Measurements from ENCODE around the gene LCE2C.
"Not testable (repeated sequence)": the region's sequence is repeated elsewhere in the genome, so short reads cannot be mapped to it uniquely, and the experiment has no call there.

The LCE2C gene

DNA sequence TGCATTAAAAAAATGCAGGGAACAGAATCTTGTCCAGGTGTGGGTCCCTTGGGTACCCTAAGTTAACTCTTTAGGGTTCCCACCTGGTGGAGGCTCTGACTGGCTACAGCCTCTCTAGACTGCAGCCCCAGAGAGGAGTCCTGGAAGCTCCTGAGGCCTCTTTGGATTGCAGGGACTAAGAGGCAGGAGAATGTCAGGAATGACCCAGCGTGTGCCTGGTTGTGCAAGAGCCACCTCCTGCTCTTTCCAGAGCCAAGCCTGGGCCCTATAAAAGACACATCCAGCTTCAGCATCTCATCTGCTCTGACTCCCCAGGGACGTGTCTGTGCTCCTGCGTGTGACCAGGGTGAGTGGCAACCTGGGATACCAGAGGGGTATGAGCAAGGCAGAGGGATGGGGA lies at the start of gene LCE2C:
LCE2C (plus strand) TSS at position 297 of the 400 bp plus-strand sequence. CDS start 737 bp downstream, outside the sequence.
- not testable (repeated sequence) for H3K27ac Mint-ChIP-seq; ATAC-seq; H3K4me3 Mint-ChIP-seq; H3K36me3 Mint-ChIP-seq; H3K4me1 Mint-ChIP-seq; DNase-seq (ENCODE audit: low spot score in 2 of 2); H3K9me3 Mint-ChIP-seq

DNA sequence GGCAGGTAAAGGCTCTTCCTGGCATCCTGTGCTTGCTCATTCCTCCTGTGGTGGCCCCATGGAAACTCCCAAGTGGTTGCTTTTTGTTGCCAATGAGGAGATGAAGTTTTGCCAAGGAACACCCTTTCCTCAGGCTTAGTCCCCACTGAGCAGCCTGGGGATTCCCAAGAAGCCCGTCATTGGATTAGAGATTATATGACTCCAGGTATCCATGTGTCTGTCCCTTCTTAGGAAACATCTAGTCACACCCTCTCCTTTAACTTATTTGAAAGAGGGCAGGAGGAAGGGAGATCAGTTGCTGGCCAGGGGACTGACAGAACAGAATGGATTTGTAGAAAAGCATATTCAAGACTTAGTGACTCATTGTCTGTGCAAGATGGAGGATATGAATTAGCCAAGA lies 48.3 kb upstream of the LCE2C start:
- H3K4me3 Mint-ChIP-seq, result no peak overlapping the region

DNA sequence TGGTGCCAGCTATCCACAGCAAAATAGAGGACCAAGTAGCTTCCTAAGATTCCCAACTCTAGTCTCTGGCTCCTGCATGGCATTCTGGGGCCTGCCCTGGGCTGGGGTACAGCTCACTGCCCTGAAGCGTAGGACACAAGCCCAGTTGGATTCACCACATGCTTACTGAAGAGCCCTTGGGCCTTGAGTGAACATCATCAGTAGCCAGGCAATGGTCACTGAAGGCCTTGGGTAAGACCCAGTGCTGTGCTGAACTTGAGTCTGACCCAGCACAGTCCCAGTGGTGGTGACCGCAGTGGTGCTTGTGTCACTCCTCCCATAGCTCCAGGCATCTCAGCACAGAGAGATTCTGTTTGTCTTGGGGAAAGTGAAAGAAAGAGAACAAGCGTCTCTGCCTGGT lies 44.5 kb upstream of the LCE2C start:
- H3K27ac Mint-ChIP-seq, result no peak overlapping the region
- no peak overlapping the region for H3K4me3 Mint-ChIP-seq
- no peak for ATAC-seq
- no peak for DNase-seq (ENCODE audit: low spot score in 2 of 2)
- no peaks in the 10 kb centered on the region for H3K36me3 Mint-ChIP-seq
- peaks cover 4% of the 10 kb centered on the region for H3K9me3 Mint-ChIP-seq
- no peaks in the 10 kb centered on the region for H3K4me1 Mint-ChIP-seq

More for the DNA sequence above, 48.3 kb upstream of the LCE2C start:
- H3K36me3 Mint-ChIP-seq, result no peaks in the 10 kb centered on the region
- H3K4me1 Mint-ChIP-seq, result peaks cover 13% of the 10 kb centered on the region
- no peak overlapping the region for H3K27ac Mint-ChIP-seq
- DNase-seq (ENCODE audit: low spot score in 2 of 2) (no peak), ATAC-seq (no peak)
- H3K9me3 Mint-ChIP-seq, result peaks cover under 1% of the 10 kb centered on the region

DNA sequence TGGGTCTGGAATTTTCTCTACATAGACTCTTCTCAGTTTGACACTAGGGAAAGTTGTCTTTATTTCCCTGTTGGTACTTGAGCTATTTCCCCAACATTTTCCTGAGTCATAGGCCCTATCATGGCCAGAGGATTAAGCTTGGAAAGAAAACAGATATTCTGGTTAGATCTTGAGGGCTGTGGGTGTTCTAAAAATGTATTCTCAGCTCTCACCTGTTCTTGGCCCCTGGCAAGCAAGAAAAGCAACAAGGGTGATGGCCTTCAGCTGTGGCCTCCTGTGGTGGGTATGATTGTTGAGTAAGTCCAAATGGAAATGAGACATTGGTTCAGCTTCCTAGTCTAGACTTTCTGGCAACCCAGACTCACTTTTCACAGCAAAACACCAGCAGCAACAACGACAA lies 34.7 kb upstream of the LCE2C start:
- DNase-seq (ENCODE audit: low spot score in 2 of 2) (no peak), ATAC-seq (no peak)
- Mint-ChIP-seq H3K36me3 (no peaks in the 10 kb centered on the region), H3K4me1 (no peaks in the 10 kb centered on the region), H3K4me3 (no peak overlapping the region), H3K27ac (no peak overlapping the region), H3K9me3 (no peaks in the 10 kb centered on the region)

- H3K27ac Mint-ChIP-seq, result no peak overlapping the region
- no peak overlapping the region for H3K4me3 Mint-ChIP-seq
- no peaks in the 10 kb centered on the region for H3K36me3 Mint-ChIP-seq
- ATAC-seq (no peak), DNase-seq (ENCODE audit: low spot score in 2 of 2) (no peak)
- no peaks in the 10 kb centered on the region for H3K4me1 Mint-ChIP-seq
- H3K9me3 Mint-ChIP-seq, result no peaks in the 10 kb centered on the region
Measured at GRCh38 chr1:152643945-152644344, 31.1 kb upstream of the LCE2C start.

- H3K36me3 Mint-ChIP-seq, result no peaks in the 10 kb centered on the region
- H3K27ac Mint-ChIP-seq, result no peak overlapping the region
- H3K4me1 Mint-ChIP-seq, result no peaks in the 10 kb centered on the region
- no peaks in the 10 kb centered on the region for H3K9me3 Mint-ChIP-seq
- no peak overlapping the region for H3K4me3 Mint-ChIP-seq
- ATAC-seq (no peak), DNase-seq (ENCODE audit: low spot score in 2 of 2) (no peak)
Measured at GRCh38 chr1:152645146-152645545, 29.9 kb upstream of the LCE2C start.

DNA sequence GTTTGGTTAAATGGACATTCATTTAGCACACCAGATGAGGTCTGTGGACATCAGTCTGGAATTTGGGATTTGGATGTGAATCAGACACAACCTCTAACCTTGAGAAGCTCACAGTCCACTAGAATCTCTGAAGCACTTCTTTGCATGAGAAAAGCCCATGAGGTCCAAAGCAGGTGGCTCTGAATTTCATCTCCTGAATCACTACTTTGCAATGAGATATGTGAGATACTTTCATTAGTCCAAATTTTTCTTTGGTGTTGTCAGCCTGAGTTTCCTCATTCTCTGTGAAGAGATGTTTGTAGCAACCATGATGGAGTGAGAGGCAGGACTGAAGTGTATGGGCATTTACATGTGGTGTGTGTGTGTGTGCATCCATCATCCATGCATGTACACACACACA lies 28.4 kb upstream of the LCE2C start:
- Mint-ChIP-seq H3K4me3 (no peak overlapping the region), H3K4me1 (no peaks in the 10 kb centered on the region), H3K36me3 (no peaks in the 10 kb centered on the region), H3K9me3 (no peaks in the 10 kb centered on the region), H3K27ac (no peak overlapping the region)
- DNase-seq (ENCODE audit: low spot score in 2 of 2) (no peak), ATAC-seq (no peak)

DNA sequence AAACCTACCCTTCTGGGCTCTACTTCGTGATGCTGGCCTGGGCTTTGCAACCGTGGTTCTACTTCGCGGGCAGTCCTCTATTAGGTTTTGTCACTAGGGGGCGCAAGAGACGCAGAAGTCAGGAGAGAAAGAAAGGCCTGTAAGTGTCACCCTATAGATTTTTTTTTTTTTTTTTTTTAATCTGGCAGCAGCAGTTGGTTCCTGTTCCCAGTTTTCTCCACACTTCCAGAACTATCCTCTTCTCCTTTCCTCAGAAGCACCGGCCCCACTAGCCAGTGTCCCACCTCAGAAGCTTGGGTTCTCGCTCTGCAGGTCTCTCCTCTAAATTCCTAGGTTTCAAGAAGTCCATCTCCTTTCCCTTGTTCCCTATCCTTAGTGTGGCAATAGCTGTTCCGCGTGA lies 21.0 kb upstream of the LCE2C start:
- Mint-ChIP-seq H3K4me3 (no peak overlapping the region), H3K27ac (no peak overlapping the region), H3K4me1 (peaks cover 6% of the 10 kb centered on the region), H3K9me3 (no peaks in the 10 kb centered on the region), H3K36me3 (no peaks in the 10 kb centered on the region)
- DNase-seq (ENCODE audit: low spot score in 2 of 2) (peak; percentile 28 to 72), ATAC-seq (peak; percentile 66)

- DNase-seq (ENCODE audit: low spot score in 2 of 2), result no peak
- no peak overlapping the region for H3K27ac Mint-ChIP-seq
- H3K36me3 Mint-ChIP-seq, result no peaks in the 10 kb centered on the region
- ATAC-seq, result no peak
- H3K4me3 Mint-ChIP-seq, result no peak overlapping the region
- H3K9me3 Mint-ChIP-seq, result no peaks in the 10 kb centered on the region
- peaks cover 6% of the 10 kb centered on the region for H3K4me1 Mint-ChIP-seq
Measured at GRCh38 chr1:152656459-152656858, 18.6 kb upstream of the LCE2C start.

- no peaks in the 10 kb centered on the region for H3K36me3 Mint-ChIP-seq
- no peaks in the 10 kb centered on the region for H3K9me3 Mint-ChIP-seq
- no peak for ATAC-seq
- DNase-seq (ENCODE audit: low spot score in 2 of 2), result no peak
- no peak overlapping the region for H3K27ac Mint-ChIP-seq
- peaks cover 6% of the 10 kb centered on the region for H3K4me1 Mint-ChIP-seq
- no peak overlapping the region for H3K4me3 Mint-ChIP-seq
Measured at GRCh38 chr1:152657677-152658076, 17.4 kb upstream of the LCE2C start.

- DNase-seq (ENCODE audit: low spot score in 2 of 2) (no peak), ATAC-seq (no peak)
- Mint-ChIP-seq H3K9me3 (no peaks in the 10 kb centered on the region), H3K27ac (no peak overlapping the region), H3K4me1 (peaks cover 6% of the 10 kb centered on the region), H3K36me3 (no peaks in the 10 kb centered on the region), H3K4me3 (no peak overlapping the region)
Measured at GRCh38 chr1:152658649-152659048, 16.4 kb upstream of the LCE2C start.

DNA sequence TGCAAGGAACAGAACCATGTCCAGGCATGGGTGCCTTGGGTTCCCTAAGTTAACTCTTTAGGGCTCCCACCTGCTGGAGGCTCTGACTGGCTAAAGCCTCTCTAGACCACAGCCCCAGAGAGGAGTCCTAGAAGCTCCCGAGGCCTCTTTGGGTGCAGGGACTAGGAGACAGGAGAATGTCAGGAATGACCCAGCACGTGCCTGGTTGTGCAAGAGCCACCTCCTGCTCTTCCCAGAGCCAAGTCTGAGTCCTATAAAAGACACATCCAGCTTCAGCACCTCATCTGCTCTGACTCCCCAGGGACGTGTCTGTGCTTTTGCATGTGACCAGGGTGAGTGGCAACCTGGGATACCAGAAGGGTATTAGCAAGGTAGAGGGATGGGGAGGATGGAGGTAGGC lies 12.0 kb upstream of the LCE2C start, which contains the start of gene LCE2D:
LCE2D (plus strand) TSS at position 283 of the 400 bp plus-strand sequence. CDS start 726 bp downstream, outside the sequence.
- no peaks in the 10 kb centered on the region for H3K36me3 Mint-ChIP-seq
- no peaks in the 10 kb centered on the region for H3K4me1 Mint-ChIP-seq

GRCh38 chr1:152666171-152666570 lies 8.9 kb upstream of the LCE2C start:
- ATAC-seq; H3K4me3 Mint-ChIP-seq; DNase-seq (ENCODE audit: low spot score in 2 of 2); H3K9me3 Mint-ChIP-seq; H3K36me3 Mint-ChIP-seq; H3K4me1 Mint-ChIP-seq; H3K27ac Mint-ChIP-seq: not testable (repeated sequence)

More for the DNA sequence above, 12.0 kb upstream of the LCE2C start, which contains the start of gene LCE2D:
- no peak for DNase-seq (ENCODE audit: low spot score in 2 of 2)
- Mint-ChIP-seq H3K9me3 (no peaks in the 10 kb centered on the region), H3K4me3 (no peak within 1 kb of the TSS), H3K27ac (no peak within 1 kb of the TSS)
- ATAC-seq, result no peak

- Mint-ChIP-seq H3K36me3 (no peaks in the 10 kb centered on the region), H3K4me1 (no peaks in the 10 kb centered on the region)
Measured at GRCh38 chr1:152667648-152668047, 7.4 kb upstream of the LCE2C start.

GRCh38 chr1:152673016-152673415 lies 2.1 kb upstream of the LCE2C start:
- no peak for DNase-seq (ENCODE audit: low spot score in 2 of 2)
- ATAC-seq, result no peak

More at GRCh38 chr1:152667648-152668047, 7.4 kb upstream of the LCE2C start:
- no peaks in the 10 kb centered on the region for H3K9me3 Mint-ChIP-seq
- no peak overlapping the region for H3K27ac Mint-ChIP-seq
- ATAC-seq (no peak), DNase-seq (ENCODE audit: low spot score in 2 of 2) (no peak)
- H3K4me3 Mint-ChIP-seq, result no peak overlapping the region

GRCh38 chr1:152679459-152679858 lies 4.4 kb downstream of the LCE2C start:
- no peak overlapping the region for H3K27ac Mint-ChIP-seq
- DNase-seq (ENCODE audit: low spot score in 2 of 2) (no peak), ATAC-seq (no peak)
- H3K4me3 Mint-ChIP-seq, result no peak overlapping the region
- no peaks in the 10 kb centered on the region for H3K4me1 Mint-ChIP-seq
- H3K9me3 Mint-ChIP-seq, result no peaks in the 10 kb centered on the region
- no peaks in the 10 kb centered on the region for H3K36me3 Mint-ChIP-seq

More at GRCh38 chr1:152673016-152673415, 2.1 kb upstream of the LCE2C start:
- Mint-ChIP-seq H3K36me3 (no peaks in the 10 kb centered on the region), H3K4me3 (no peak overlapping the region), H3K27ac (no peak overlapping the region), H3K4me1 (no peaks in the 10 kb centered on the region), H3K9me3 (no peaks in the 10 kb centered on the region)

DNA sequence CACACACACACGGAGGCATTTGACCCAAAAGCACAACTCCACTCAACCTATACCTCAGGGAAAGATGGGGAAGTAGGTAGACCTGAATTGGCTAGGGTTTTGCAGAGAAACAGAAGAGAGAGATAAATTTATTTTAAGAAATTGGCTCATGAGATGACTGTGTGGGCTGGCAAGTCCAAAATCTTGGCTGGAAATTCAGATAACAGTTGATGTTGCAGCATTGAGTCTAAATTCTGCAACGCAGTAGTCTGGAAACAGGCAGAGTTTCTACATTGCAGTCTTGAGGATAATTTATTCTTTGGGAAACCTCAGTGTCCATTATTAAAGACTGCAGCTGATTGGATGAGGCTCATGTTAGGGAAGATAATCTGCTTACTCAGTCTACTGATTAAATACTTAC lies 6.5 kb downstream of the LCE2C start:
- Mint-ChIP-seq H3K36me3 (no peaks in the 10 kb centered on the region), H3K27ac (no peak overlapping the region), H3K4me3 (no peak overlapping the region), H3K4me1 (no peaks in the 10 kb centered on the region), H3K9me3 (no peaks in the 10 kb centered on the region)
- no peak for ATAC-seq
- DNase-seq (ENCODE audit: low spot score in 2 of 2), result no peak

Measured in stimulated activated effector memory CD8-positive, alpha-beta T cell treated with anti-CD3 and anti-CD28 coated beads, Interleukin-12 subunit alpha, Interleukin-12 subunit beta, amount 100 ng/mL, for 72 hours (primary cell).